ENCODE data around the gene FAM227B.
"Not testable (repeated sequence)": the region's sequence is repeated elsewhere in the genome, so short reads cannot be mapped to it uniquely, and the experiment has no call there.

The FAM227B gene

GRCh38 chr15:49435174-49435573 lies 185.4 kb downstream of the FAM227B start:
- no peak for DNase-seq

DNA sequence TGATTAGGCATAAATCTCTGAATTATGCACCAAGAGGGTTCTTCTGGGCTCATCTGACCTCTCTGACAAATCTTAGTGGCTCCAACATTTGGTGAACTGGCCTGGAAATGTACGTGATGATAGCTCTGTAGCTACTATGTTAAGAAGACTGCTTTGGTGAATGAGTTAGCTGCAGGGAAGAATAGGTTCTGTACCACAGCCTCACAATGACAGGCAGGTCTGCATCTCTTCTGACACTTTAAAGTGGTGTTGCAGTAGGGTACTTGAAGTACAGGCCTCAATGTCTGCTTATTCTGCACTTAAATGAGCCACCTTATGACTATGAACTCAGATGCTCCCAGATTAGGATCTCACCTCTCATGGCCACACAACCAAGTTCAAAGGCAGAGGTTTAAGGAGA lies 190.6 kb downstream of the FAM227B start:
- no peak for DNase-seq

GRCh38 chr15:49428409-49429095 lies 192.1 kb downstream of the FAM227B start:
- no peak for DNase-seq

DNA sequence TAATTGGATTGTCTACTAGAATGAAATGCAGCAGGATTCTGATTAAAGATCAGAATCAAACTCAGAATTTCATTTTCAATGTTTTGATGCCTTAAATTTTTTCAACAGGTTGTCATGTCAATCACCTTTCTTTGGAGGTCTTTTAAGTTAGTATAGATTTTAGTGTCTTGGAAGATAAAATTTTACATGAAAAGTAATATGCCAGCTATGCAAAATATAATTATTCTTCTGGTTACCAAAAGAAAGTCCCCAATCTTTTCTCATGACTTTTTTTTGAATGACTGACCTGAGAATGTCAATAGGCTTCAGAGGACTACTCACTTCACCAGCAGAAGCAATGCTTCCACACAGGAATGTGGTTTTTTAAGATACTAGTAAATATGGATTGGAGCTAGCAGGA lies 193.2 kb downstream of the FAM227B start:
- DNase-seq = no peak

DNA sequence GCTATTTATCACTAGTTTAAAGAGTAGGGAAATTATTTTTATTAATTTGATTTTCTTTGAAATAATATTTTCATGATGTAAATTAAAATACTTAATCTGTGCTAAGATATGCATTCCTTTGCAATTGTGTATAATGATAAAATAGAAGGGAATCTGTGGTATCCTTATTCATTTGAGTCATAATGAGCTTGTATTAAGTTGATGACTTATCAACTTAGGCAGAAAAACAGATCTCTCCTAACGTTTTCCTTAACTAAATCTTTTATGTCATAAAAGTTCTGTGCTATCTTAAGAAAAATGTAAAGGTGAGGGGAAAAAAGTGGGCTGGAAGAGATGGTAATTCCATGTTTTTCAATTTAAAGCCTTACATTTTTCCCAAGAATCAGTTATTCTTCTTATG lies 195.7 kb downstream of the FAM227B start:
- no peak for DNase-seq

DNA sequence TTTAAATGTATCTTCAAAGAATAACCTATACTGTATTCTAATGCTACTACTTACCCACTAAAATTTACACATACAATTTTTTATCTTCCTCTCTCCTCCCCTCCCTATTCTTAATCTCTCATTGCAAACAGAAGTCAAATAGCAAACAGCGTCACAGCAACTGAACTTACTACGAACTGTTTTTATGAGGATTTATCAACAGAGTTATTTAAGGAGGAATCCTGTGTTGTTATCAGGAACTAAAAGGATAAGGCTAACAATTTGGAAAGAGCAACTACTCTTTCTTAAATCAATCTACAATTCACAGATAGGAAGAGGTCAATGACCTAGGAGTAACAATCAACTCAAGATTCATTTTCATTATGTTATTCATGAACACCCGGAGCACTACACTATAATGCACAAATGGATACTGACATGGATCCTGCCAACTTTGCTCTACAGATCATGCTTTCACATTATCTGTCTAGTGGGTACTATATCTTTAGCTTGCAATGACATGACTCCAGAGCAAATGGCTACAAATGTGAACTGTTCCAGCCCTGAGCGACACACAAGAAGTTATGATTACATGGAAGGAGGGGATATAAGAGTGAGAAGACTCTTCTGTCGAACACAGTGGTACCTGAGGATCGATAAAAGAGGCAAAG lies 196.6 kb downstream of the FAM227B start:
- DNase-seq = no peak

DNA sequence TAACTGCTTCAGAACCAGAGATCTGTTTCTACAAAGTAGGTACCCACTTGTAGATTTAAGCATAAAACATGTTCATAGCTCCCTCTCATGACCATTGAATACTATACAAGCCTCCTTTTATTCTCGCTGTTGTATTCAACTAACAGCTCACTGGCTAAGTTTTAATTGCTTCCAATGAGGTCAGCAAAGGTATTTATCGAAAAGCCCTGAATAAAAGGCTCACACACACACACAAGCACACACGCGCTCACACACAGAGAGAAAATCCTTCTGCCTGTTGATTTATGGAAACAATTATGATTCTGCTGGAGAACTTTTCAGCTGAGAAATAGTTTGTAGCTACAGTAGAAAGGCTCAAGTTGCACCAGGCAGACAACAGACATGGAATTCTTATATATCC lies 197.6 kb downstream of the FAM227B start, which contains the start of gene FGF7:
TSS of gene FGF7 (plus strand) at position 222 of the 400 bp plus-strand sequence. CDS start 1,056 bp downstream, outside the sequence.
- peak; percentile 23 for DNase-seq

DNA sequence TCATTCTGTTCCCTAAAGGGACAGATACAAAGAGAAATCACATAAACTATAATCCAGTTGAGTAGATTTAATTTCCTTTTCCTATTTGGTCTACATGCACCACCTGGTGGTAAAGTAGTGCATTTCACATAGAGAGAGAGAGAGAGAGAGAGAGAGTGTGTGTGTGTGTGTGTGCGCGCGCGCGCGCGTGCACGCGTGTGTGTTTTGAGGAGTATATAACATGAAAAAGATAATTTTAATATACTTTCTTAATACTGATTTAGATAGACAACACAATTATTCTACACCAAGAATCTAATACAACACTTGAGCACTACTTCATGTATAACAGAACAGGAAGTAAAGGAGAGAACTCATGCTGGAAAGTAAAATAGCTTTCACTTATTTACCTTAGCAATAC lies 198.6 kb downstream of the FAM227B start:
- DNase-seq = peak; percentile 67

DNA sequence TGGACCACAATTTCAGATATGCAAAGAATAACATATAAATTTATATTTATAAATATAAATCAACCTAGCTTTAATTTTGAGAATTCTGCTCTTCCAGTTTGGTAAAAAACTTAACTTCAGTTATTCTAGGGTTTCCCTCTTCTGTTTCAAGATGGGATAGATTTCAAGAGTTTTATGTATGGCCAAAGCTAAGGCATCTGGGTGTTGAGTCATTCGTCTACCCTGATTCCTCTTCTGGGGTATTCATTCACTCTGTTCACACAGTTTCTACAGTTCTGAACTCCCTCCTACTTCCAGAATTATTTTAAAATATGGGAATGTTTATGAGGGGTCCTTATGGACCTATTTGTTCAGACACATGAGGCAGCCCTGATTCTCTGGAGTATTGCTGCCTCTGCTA lies 201.8 kb downstream of the FAM227B start:
- no peak for DNase-seq

GRCh38 chr15:49415638-49416037 lies 205.0 kb downstream of the FAM227B start:
- no peak for DNase-seq

GRCh38 chr15:49415149-49415548 lies 205.5 kb downstream of the FAM227B start:
- no peak for DNase-seq

DNA sequence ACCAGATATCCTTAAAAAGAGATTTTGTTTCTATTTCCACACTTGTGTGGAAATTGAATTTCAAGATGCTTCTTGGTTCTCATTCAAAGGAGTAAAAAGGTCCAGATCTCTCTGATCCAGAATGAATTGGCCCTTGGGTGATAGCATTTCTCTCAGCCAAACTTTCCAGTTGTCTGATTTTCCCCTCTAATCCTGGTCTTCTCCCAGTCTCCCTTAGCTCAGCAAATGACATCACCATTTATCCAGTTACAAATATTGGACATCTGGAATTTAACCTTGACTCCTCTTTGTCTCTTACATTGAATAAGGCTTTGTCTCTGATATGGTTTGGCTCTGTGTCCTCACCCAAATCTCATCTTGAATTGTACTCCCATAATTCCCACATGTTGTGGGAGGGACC lies 207.8 kb downstream of the FAM227B start:
- no peak for DNase-seq

DNA sequence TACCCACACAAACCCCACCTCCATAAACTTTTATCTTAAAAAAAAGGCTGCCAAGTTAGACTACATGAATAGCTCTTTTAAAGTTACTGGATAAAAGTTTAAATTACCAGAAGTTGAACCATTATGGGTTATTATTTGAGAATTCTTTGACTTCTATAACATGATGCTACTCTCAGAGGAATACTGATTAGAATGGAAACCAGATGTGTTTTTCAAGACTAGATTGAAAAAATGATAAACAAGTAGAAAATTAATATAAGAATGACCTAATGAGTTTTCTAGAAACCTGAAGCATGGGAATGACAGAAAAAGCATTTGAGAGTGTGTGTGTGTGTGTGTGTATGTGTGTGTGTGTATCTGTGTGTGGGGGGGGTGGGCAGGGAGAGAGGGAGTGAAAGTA lies 210.0 kb downstream of the FAM227B start:
- DNase-seq = no peak

DNA sequence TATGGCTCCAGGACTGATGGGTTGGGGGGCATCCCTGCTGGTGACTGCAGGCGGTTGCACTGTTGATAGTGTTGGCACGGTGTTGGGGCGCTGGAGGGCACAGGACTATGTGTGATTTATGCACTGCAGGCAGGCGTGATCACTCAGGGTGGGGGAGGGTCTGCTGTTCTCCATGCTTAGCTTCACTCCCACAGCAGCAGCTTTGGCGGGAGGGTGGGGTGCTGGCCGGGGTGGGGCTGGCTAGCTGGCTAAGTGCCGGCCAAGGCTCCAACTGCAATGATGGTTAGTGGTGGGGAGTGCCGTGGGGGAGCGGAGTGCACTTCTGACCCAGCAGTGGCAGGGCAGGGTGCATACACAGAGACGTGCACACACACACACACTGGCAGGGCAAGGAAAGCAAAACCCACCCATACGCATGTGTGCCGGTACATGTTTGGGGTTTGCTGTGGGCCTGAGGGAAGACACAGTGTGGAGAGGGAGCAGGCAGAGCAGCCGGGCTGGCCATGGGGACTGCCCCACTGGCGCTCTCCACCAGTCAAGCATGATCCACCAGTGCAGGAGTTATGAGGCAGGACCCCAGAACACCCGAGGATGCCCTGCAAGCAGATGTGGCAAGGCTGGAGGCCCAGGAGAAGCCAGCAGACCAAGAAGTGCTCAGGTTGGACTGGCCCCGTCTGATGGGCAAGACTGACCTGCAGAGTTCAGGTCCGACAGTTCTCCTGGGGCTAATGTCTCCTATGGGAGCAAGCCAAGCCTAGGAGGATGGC lies 214.1 kb downstream of the FAM227B start:
- no peak for DNase-seq

DNA sequence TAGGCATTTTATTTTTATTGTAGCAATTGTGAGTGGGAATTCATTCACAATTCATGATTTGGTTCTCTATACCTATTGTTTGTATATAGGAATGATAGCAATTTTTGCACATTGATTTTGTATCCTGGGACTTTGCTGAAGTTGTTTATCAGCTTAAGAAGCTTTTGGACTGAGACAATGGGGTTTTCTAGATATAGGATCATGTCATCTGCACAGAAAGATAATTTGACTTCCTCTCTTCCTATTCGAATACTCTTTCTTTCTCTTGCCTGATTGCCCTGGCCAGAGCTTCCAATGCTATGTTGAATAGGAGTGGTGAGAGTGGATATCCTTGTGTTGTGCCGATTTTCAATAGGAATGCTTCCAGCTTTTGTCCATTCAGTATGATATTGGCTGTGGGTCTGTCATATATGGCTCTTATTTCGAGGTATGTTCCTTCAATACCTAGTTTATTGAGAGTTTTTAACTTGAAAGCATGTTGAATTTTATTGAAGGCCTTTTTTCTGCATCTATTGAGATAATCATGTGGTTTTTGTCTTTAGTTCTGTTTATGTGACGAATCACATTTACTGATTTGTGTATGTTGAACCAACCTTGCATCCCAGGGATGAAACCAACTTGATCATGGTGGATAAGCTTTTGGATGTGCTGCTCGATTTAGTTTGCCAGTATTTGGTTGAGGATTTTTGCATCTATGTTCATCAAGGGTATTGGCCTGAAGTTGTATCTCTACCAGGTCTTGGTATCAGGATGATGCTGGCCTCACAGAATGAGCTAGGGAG lies 217.9 kb downstream of the FAM227B start:
- not testable (repeated sequence) for DNase-seq

GRCh38 chr15:49387471-49387870 lies 233.1 kb downstream of the FAM227B start:
- DNase-seq = no peak

- DNase-seq = no peak
These were observed 237.4 kb downstream of the FAM227B start for GRCh38 chr15:49383266-49383665.

GRCh38 chr15:49382394-49382793 lies 238.2 kb downstream of the FAM227B start:
- no peak for DNase-seq

GRCh38 chr15:49380912-49381311 lies 239.7 kb downstream of the FAM227B start:
- no peak for DNase-seq

DNA sequence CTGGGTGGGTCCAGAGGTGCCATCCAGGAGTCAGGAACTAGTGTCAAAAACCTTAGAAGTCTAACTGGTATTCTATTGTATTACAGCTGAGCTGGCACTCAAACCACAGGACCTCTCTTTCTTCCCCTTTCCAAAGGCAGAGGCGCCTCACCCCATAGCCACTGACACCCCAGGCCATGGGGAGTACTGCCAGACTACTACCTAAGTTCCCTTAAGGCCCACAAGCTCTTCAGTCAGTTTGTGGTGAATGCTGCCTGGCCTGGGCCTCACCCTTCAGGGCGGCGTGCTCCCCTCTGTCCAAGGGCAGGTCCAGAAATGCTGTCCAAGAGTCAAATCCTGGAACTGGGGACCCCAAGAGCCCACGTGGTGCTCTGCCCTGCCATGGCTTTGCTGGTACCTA lies 240.6 kb downstream of the FAM227B start:
- no peak for DNase-seq

GRCh38 chr15:49372366-49372765 lies 248.3 kb downstream of the FAM227B start:
- no peak for DNase-seq

DNA sequence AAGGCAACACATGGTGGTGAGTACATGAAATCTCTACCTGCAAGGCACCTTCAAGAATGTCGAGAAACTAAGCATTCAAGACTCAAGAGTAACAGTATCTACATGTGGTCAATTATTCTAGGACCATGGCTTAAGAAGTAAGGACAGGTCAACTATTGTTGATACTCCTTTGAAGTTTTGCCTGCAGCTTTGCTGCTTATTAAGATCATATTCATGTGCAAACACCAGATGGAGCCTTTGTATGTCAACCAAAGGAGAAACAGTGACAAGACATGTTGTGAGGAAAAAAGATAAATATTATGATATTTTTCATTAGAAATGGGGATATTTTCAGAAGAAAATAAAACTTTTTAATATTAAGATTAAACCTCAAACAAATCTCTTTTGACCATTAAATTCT lies 249.8 kb downstream of the FAM227B start:
- DNase-seq = no peak

DNA sequence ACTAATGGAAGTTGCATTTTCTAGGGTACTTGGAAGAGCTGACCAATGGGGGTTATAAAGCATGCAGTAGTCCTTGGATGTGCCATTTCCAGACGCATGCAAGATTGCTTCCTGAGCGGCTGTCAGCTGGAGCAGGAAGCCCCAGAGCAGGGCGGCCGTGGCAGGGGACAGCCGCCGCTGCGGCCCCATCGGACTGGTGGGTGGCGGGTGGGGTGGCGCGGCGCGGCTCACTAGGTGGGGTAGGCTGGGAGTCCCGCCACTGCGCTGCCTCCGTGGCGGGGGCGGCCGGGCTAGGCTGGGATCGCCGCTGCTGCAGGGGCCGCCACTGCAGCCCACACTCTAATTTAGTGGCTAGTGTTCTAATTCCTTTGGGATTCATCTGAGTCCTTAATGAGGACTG lies 254.1 kb downstream of the FAM227B start:
- DNase-seq = no peak

All from retina (tissue), 1 donor.